GM18519 (cell line): ENCODE measurements around the gene CELSR2.

Experiments used
- ATAC-seq: cut with Tn5 transposase; IDR thresholded peaks from one replicate; pipeline ENCODE4 v1.9.1; 2021; ENCODE audit warnings: mild to moderate bottlenecking, moderate library complexity; ENCODE audit not compliant: unreplicated experiment, low FRiP score

Gene CELSR2

DNA sequence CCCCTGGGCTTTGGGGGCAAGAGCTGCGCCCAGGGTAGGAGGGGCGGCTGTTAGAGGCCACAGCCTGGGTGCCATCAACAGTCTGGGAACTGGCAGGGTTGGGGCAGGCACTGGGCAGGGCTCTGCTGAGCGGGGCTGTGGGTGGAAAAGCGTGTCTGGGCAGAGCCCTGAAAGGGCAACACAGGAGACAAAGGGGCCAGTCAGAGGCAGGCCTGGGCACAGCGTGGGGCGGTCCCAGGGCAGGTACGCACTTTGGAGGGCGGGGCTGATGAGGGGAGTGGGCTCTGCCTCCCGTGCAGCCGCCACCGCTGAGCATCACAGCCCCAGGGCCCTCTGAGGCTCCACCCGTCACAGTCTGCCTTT, 13.9 kb downstream of the CELSR2 start:
- ATAC-seq = no peak

DNA sequence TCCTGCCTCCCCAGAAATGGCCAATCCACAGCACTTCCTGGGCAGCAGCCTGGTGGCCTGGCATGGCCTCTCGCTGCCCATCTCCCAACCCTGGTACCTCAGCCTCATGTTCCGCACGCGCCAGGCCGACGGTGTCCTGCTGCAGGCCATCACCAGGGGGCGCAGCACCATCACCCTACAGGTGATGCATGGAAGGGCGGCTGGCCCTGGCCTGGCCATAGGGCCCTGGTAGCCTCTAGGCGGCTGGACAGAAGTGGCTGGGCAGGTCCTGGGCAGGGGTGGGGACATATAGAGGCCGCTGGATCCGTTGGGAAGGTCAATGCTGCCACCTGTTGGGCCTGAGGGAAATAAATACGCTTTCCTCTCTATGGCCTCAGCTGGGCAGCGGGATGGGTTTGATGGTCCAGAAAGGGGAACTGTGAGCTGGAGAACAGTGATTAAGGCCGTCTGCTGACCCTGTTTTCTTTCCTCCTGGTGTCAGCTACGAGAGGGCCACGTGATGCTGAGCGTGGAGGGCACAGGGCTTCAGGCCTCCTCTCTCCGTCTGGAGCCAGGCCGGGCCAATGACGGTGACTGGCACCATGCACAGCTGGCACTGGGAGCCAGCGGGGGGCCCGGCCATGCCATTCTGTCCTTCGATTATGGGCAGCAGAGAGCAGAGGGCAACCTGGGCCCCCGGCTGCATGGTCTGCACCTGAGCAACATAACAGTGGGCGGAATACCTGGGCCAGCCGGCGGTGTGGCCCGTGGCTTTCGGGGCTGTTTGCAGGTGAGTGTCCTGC, 14.4 kb downstream of the CELSR2 start:
- ATAC-seq = no peak

DNA sequence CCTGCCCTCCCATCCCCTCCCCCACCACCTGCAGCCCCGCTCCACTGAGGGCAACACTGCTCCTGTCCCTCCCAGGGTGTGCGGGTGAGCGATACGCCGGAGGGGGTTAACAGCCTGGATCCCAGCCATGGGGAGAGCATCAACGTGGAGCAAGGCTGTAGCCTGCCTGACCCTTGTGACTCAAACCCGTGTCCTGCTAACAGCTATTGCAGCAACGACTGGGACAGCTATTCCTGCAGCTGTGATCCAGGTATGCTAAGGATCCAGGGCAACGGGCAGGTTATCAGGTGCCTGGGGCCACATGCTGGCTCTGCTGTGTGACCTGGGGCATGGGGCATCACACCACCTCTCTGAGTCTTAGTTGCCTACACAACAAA, 15.0 kb downstream of the CELSR2 start:
- no peak for ATAC-seq

DNA sequence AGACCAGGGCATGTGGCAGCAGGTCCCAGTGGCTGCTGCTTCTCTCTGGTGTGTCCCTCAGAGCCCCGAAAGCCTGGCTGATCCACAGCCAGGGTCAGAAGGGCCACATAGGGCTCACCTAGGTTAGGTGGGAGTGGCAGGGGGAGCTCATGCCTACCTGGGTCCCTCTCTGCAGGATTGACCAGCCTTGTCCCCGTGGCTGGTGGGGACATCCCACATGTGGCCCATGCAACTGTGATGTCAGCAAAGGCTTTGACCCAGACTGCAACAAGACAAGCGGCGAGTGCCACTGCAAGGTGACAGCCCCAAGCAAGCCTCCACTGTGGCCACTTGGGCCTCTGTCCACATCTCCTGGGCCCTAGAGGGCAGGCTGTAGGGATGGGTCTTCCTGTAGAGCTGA, 15.7 kb downstream of the CELSR2 start:
- ATAC-seq = no peak

DNA sequence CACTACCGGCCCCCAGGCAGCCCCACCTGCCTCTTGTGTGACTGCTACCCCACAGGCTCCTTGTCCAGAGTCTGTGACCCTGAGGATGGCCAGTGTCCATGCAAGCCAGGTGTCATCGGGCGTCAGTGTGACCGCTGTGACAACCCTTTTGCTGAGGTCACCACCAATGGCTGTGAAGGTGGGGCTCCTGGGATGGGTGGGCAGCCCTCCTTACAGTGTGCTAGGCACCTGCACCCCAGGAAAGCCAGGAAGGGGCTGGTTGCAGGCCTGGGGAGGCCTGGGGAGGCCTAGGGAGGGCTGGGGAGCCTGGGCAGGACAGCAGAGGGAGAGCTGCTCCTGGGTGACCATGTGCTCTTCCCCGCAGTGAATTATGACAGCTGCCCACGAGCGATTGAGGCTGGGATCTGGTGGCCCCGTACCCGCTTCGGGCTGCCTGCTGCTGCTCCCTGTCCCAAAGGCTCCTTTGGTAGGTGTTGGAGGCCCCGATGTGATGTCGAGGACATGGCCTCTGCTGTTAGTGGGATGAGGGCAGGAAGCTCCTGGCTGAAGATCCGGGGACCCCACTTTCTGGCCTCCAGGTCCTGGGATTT, 16.5 kb downstream of the CELSR2 start:
- ATAC-seq = no peak

DNA sequence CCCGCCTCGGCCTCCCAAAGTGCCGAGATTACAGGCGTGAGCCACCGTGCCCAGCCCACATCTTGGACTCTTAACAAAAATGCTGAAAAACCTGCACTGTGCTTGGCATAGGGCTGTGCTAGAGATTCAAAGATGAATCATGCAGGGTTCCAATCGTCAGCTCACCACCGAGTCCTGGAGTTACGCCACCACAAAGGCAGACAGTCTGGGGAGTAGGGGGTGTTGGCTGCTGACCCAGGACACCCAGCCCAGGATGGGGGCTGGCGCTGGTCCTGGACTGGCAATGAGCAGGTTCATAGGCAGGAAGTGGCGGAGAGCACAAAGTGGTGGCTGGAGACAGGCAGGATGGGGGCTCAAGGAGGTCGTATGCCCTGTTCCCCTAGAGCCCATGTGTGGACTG, 17.6 kb downstream of the CELSR2 start:
- no peak for ATAC-seq

DNA sequence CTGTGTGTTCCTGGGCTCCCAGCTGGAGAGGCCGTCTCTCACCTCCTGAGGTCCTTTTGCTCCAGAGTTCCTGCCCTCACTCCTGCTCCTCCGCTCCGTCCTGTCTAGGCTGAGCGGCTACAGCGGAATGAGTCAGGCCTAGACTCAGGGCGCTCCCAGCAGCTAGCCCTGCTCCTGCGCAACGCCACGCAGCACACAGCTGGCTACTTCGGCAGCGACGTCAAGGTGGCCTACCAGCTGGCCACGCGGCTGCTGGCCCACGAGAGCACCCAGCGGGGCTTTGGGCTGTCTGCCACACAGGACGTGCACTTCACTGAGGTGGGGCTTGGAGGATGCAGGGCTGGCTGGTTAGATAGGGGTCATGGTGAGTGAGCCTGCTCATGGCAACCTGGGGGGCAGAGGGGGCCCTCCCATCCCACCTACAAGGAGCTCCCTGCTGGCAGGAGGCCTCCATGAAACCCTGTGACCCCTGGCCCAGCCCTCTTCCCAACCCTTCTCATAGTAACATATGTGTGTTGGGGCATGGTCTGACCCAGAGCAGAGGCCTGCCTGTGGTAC, 18.5 kb downstream of the CELSR2 start:
- no peak for ATAC-seq

DNA sequence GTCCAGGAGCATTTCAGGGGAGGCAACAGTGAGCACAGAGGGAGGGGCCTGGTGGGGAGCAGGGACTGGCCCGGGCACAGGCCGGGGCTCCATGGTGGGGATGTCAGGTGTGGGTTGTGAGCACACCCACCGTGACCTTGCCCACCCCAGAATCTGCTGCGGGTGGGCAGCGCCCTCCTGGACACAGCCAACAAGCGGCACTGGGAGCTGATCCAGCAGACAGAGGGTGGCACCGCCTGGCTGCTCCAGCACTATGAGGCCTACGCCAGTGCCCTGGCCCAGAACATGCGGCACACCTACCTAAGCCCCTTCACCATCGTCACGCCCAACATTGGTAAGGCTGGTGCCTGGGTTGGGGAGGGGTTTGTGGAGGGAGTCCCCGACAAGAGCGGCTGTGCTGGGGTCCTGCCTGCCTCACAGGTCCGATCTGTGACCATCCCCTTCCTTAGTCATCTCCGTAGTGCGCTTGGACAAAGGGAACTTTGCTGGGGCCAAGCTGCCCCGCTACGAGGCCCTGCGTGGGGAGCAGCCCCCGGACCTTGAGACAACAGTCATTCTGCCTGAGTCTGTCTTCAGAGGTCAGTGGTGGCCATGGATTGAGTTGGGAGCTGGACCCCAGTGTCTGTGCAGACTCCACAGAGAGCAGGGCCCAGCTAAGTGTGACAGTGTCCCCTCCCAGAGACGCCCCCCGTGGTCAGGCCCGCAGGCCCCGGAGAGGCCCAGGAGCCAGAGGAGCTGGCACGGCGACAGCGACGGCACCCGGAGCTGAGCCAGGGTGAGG, 19.3 kb downstream of the CELSR2 start:
- no peak for ATAC-seq

DNA sequence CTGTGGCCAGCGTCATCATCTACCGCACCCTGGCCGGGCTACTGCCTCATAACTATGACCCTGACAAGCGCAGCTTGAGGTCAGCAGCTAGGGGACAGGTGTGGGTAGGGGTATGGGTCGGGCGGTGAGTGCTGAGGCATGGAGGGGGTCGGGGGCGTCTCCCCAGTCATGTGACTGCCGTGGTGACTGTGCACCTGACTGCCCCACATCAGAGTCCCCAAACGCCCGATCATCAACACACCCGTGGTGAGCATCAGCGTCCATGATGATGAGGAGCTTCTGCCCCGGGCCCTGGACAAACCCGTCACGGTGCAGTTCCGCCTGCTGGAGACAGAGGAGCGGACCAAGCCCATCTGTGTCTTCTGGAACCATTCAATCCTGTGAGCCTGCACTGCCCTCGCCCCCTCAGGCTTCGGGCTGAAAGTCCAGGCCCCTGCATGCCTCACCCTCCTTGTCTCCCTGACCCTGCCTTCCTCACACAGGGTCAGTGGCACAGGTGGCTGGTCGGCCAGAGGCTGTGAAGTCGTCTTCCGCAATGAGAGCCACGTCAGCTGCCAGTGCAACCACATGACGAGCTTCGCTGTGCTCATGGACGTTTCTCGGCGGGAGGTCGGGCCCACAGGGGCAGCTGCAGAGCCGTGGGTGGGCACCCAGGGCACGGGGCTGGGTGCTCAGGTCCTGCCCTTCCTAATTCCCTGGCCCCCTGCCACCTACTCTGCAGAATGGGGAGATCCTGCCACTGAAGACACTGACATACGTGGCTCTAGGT, 20.1 kb downstream of the CELSR2 start:
- no peak for ATAC-seq

DNA sequence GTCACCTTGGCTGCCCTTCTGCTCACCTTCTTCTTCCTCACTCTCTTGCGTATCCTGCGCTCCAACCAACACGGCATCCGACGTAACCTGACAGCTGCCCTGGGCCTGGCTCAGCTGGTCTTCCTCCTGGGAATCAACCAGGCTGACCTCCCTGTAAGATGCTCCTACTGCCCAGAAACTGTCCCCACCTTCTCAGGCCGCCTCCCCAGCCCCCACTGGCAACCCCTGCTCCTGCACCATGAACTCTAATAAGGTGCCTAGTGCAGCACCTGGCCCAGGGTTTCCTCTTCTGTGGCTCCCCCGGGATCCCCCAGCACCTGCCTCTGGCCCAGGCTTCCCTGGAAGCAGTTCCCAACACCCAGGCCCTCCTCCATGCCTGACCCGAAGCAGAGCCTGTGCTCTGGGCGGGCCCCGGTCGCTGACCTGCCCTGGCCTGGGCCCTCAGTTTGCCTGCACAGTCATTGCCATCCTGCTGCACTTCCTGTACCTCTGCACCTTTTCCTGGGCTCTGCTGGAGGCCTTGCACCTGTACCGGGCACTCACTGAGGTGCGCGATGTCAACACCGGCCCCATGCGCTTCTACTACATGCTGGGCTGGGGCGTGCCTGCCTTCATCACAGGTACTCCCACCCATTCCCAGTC, 20.8 kb downstream of the CELSR2 start:
- no peak for ATAC-seq

DNA sequence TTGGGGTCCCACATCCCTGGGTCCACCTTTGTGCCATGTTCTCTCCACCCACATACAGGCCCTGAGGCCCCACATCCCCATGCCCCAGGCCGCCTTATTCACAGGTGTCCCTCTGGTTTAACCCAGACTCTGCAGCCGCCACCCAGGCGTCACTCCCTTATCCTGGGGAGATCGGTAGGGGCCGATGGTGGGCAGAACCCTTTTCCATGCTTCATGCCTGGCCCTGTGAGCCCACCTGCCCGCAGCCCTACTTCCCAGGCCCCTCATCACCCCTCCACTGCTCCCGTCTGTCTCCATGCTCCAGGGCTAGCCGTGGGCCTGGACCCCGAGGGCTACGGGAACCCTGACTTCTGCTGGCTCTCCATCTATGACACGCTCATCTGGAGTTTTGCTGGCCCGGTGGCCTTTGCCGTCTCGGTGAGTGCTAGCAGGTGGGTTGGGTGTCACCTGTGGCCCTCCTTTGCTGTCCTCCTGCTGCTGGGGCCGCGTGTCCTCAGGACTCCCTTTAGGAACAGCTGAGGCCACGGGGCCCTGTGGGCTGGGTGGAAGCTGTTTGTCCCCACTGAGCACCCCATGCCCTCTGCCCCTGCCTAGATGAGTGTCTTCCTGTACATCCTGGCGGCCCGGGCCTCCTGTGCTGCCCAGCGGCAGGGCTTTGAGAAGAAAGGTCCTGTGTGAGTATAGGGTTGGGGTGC, 21.4 kb downstream of the CELSR2 start:
- no peak for ATAC-seq

DNA sequence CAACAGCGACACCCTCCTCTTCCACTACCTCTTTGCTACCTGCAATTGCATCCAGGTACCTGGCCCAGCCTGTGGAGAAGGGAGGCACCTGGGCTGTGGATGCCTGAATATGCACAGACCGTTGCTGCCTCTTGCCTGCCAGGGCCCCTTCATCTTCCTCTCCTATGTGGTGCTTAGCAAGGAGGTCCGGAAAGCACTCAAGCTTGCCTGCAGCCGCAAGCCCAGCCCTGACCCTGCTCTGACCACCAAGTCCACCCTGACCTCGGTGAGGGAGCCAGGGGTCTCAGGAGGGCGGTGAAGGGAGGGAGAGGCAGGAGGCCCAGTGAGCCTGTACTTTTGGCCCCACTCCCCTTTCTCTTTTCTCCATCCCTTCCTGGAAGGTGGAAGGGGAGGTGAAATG, 22.1 kb downstream of the CELSR2 start:
- ATAC-seq = no peak

DNA sequence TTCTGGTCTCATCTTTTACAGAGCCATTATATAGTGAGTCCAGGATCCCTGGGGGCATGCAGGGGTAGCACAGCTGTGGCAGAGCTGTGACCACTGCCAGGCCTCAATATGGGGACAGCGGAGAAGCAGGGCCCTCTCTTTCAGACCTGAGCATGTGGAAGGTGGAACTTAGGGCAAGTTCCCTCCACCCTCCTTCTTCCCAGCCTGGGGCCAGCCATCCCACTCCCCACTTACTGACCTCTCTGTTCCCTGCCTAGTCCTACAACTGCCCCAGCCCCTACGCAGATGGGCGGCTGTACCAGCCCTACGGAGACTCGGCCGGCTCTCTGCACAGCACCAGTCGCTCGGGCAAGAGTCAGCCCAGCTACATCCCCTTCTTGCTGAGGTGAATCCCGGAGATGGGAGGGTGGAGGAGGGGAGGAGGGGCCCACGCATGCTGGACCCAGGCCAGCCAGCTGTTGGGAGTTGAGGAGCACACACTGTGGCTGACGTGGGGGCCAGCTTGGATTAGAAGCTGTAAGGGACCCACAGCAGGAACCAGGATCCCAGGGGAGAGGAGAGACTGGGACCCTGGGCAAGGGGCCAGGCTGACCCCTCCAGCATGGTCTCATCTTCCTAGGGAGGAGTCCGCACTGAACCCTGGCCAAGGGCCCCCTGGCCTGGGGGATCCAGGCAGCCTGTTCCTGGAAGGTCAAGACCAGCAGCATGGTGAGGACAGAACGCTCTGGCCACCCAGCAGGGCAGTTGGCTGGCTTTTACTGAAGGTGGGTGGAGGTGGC, 22.9 kb downstream of the CELSR2 start:
- ATAC-seq = no peak

DNA sequence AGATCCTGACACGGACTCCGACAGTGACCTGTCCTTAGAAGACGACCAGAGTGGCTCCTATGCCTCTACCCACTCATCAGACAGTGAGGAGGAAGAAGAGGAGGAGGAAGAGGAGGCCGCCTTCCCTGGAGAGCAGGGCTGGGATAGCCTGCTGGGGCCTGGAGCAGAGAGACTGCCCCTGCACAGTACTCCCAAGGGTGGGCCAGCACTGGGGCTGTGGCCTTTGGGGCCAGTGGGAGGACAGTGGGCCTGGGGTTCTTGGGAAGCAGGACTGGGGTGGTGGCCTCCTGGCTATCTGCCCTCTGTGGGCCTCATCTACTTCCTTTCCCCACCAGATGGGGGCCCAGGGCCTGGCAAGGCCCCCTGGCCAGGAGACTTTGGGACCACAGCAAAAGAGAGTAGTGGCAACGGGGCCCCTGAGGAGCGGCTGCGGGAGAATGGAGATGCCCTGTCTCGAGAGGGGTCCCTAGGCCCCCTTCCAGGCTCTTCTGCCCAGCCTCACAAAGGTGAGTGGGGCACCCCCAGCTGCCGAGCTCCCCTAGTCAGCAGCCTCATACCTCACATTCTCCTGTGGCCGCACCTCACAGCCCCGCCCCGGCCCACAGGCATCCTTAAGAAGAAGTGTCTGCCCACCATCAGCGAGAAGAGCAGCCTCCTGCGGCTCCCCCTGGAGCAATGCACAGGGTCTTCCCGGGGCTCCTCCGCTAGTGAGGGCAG, 23.6 kb downstream of the CELSR2 start:
- no peak for ATAC-seq

DNA sequence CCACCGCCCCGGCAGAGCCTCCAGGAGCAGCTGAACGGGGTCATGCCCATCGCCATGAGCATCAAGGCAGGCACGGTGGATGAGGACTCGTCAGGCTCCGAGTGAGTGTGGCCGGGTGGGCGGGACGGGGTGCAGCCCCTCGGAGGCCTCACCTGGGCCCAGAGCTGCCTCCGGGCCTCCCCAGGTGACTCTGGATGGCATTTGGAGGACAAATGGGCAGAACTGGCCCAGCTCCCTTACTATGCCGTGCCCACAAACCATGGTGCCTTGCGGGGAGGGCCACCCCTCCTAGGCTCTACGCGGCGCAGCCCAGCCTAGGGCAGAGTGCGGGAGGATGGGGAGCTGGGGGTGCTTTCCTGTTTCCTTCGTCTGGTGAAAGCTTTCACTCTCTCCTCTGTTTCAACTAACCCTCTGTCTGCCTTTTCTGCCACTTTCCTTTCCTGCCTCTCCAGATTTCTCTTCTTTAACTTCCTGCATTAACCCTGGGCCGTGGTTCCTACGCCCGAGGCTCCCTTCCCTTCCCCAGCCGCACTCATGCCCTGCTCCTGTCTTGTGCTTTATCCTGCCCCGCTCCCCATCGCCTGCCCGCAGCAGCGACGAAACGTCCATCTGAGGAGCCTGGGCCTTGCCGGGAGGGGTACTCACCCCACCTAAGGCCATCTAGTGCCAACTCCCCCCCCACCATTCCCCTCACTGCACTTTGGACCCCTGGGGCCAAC, 24.4 kb downstream of the CELSR2 start:
- no peak for ATAC-seq

DNA sequence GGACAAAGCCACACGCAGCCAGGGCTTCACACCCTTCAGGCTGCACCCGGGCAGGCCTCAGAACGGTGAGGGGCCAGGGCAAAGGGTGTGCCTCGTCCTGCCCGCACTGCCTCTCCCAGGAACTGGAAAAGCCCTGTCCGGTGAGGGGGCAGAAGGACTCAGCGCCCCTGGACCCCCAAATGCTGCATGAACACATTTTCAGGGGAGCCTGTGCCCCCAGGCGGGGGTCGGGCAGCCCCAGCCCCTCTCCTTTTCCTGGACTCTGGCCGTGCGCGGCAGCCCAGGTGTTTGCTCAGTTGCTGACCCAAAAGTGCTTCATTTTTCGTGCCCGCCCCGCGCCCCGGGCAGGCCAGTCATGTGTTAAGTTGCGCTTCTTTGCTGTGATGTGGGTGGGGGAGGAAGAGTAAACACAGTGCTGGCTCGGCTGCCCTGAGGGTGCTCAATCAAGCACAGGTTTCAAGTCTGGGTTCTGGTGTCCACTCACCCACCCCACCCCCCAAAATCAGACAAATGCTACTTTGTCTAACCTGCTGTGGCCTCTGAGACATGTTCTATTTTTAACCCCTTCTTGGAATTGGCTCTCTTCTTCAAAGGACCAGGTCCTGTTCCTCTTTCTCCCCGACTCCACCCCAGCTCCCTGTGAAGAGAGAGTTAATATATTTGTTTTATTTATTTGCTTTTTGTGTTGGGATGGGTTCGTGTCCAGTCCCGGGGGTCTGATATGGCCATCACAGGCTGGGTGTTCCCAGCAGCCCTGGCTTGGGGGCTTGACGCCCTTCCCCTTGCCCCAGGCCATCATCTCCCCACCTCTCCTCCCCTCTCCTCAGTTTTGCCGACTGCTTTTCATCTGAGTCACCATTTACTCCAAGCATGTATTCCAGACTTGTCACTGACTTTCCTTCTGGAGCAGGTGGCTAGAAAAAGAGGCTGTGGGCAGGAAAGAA, 25.5 kb downstream of the CELSR2 start:
- no peak for ATAC-seq
